RPMI8226 (cell line): ENCODE measurements around the gene CACNA1S.

Experiments
- DNase-seq: peaks from one replicate; pipeline ENCODE4 v3.0.0-alpha.2; 2015

CACNA1S gene

GRCh38 chr1:201023920-201024624, 88.2 kb downstream of the CACNA1S start:
- DNase-seq = peak; percentile 44

DNA sequence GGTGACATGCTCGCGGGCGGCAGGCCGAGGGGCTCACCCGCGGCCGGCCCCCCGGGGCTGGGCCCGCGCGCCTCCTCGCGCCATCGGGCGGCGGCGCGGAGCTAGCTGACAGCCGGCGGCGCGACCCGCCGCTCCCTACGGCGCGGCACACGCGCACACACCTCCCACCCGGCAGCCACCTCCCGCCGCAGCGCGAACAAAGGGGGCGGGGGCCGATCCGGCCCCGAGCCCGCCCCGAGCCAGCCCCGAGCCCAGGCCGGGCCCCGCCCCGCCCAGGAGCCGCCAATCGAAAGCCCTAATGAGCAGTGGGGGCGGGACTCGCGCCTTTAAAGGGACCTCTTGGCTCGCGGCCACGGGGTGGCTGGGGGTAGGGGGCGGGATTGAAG, 88.7 kb downstream of the CACNA1S start, which contains the start of gene KIF21B:
KIF21B (minus strand) TSS at position 198 of the 386 bp plus-strand sequence. CDS start 331 bp downstream, outside the sequence.
- DNase-seq = peak; percentile 94

DNA sequence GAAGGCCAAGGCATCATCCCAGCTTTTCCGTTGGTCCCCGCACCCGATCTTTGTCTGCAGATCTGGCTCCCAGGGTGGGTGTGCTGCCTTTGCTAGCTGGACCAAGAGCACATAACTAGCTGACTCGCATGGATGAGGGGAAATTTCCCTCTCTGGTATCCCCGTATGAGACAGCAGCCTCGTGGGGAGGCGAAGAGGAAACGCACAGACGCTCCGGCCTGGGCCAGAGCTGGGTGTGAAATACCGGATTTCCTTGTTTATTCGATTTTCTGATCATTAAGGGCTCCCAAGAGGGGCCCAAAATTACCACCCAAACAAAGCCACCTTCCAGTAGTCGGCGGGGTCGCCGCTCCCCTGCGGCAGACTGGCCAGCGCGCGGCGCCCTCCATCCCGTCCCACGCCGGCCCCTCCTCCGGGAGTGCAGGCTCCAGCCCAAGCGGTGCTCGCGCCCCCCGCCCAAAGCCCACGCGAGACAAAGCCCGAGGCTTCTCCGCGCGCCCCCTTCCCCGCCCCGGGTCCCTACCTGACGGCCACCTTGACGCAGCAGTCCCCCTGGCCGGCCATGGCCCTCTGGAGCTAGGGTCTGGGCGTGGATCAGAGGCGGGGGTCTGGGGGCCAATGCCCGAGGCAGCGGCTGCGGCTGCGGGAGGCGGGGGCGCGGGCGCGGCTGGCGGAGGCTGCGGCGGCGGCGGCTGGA, 89.3 kb downstream of the CACNA1S start:
- peak; percentile 56 for DNase-seq

DNA sequence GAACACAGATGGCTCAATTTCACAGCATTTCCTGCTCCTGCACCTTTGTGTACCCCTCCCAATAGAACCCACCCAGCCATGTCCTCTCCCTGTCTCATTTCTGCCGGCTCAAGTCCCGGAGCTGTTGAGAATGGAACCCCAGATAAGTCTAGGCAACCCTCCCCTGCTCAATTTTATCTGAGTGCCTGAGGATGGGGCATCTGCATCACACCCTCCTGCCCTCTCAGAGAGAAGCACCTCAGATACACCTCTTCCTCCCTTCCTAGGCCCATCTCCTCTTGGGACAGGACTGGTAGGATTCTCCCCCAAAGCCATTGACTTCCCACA, 89.8 kb downstream of the CACNA1S start:
- DNase-seq = no peak

DNA sequence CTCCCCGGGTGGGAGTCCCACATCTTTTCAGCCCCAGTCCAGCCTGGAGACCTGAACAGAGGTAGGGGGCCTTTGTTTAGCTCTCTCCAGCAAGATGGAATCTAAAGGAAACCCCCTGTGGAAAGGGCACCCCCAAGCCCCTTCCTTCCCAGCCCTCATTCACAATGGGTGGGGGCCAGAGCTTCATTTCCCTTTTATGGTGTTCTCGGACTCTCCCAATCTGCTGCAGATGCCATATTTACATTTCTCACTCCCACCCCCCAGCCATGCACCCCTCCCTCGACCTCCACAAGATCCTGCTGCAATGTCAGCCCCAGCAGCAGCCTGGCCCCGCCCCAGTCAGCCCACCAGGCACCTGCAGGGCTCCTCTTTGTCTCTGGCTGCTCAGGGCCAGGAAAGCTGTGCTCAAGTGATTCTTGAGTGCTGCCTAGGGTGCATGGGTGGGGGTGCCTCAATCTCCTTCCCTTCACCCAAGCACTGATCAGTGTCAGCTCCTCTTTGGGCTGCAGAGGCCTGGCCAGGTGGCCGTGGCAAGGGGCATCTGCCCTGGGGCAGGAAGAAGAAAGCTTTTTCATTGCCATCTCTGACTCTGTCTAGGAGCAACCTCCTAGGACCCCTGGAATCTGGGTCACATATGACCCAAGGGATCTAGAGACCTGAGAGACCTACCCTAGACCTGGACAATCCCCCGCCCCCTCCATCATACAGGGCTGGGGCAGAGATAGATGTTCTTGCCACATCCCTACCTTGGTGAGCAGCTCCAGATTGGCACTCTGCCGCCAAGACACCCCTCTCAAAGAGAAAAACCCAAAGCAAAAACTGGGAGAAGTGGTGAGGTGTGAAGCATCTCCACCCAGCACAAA, 90.4 kb downstream of the CACNA1S start:
- peak; percentile 58 for DNase-seq

- DNase-seq = peak; percentile 75
Observed at GRCh38 chr1:201020721-201021629, 91.3 kb downstream of the CACNA1S start.

DNA sequence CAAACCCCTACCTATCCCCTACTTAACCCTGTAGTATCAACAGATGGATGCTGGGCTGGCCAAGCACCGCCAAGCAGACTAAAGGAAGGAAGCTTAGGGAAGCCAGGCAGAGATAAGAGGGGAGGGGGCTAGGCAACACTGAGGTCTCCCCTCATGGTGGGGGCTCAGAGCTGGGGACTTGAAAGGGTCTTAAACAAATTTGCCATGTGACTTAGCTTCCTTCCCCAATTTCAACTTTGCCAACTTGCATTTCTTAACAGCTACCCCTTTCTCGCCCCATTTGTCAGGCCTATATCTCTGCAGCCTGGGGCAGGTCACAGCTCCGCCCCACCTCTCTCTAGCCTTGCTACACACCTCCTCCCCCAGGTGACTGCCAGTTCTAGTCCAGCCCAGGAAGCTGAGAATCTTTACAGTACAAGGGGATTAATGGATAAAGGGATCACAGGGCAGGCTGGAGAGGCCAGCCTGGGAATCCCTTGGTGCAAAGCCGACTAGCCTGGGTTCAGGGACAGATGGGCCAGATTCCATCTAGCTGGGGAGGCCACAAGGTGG, 92.1 kb downstream of the CACNA1S start:
- DNase-seq = peak; percentile 86

DNA sequence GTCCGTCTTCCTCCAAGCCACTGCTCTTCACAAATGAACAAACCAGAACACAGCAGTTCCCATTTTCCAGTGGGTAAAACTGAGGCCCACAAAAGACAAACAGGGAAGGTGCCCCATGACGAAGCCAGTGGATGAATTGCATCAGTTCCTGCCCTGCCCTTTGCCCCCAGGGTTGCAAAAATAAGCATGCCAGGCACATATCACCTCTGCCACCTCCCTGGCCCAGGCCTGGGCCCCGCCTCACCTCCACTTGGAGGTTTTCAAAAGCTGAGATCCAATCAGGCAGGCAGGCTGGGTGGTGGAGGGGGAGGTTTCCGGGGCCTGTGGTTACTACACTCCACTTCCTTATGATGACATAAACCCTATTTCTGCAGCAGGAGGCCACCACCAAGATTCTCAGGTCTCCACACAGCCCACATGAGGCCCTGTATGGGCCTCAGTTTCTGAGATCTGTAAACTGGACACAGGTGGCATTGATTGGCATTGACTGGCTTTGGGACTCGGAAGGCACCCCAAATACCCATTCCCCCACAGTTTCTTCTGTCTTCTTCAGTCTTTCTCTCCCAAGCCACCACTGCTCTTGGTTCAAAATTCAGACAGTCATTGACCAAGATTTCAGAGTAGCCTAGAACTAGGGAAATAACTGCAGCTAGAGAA, 92.8 kb downstream of the CACNA1S start:
- DNase-seq = peak; percentile 97

DNA sequence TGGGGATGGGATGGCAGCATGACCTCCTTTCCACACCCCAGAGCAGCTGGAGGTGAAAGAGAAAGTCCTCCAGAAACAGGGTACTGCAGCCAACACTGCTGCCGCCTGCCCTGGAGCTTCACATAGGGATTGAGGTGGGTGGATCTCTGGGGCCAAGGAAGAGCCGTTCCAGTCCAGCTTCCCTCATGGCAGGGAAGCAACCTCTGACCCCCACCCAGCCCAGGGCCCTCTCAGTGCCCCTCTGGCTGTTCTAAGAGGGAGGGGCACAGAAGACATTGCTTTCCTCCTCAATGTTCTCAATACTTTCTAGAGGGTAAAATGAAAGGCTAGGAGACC, 94.4 kb downstream of the CACNA1S start:
- no peak for DNase-seq

- no peak for DNase-seq
Observed at GRCh38 chr1:201016943-201017827, 95.0 kb downstream of the CACNA1S start.

DNA sequence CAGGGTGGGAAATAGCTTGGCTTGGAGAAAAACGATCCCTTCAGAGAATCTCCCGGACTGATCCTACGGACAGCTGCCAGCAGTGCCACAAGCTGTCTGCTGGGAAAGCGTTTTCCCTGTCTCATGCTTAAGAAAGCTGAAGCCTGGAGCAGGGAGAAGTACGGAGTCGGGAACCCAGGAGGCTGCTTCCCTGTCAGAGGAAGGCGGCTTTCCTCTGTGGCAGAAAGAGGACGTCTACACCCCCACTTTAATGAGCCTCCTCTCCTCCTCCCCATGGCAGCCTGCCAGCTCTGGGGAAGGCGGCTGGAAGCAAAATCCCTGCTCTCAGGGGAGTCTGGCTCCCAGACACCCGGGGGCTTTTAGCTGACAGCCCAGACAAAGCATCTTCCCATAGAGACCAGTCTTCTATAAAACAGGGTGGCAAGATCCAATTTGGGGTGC, 96.0 kb downstream of the CACNA1S start:
- DNase-seq = no peak

GRCh38 chr1:201015551-201016091, 96.6 kb downstream of the CACNA1S start:
- DNase-seq = no peak

DNA sequence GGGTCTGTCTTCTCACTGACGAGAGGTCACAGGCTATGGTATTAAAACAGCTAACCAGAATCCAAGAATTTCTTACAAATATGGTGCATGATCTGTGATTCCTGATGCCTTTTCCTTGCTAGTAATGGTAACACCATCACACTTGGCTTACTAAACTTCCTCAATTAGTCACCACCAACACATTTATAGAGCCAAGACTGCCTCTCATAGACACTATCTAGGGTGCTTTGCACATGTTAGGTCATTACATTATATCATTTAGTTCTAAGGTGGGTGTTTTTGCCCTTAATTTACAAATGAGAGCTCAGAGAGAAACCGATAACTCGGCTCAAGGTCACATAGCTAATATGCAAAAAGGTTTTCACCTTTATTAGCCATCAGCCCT, 97.4 kb downstream of the CACNA1S start:
- DNase-seq = no peak

DNA sequence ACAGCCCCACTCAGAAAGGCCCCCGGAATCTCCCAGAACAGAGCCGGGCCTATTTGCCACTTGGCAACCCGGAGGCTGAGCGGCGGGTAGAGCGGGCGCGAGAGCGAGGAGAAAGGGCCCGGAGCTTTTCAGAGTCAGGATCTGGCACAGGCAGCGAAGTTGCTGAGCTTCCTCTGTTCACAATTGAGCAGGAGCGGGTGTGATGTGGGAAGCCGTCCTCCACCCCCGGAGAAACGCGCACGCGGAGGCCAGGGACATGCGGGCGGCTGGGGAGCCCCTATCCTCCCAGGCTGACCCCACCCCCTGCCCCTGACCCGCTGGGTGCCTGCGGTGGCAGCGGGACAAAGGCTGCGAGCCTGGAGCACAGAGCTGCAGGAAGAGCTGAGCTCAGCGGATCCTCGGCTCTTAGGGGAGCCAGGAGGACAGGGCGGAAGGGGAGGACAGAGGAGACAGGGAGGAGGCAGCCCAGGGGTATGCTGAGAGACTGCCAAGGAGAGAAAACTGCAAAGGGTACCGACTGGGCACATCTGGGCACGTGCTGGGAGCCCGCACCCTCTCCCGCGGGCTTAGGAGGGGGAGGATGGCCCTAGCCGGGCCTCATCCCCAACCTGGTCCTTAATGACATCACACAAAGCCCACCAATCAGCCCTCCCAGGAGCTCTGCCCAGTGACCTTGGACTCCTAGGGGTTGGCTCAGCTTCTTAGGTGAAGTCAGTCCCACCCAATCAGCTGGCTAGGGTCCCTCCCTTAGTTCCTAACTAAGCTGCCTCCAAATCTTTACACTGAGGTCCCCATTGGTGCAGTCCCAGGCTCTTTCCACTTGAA, 98.0 kb downstream of the CACNA1S start:
- DNase-seq = no peak

GRCh38 chr1:201013031-201013485, 99.2 kb downstream of the CACNA1S start:
- DNase-seq = no peak

DNA sequence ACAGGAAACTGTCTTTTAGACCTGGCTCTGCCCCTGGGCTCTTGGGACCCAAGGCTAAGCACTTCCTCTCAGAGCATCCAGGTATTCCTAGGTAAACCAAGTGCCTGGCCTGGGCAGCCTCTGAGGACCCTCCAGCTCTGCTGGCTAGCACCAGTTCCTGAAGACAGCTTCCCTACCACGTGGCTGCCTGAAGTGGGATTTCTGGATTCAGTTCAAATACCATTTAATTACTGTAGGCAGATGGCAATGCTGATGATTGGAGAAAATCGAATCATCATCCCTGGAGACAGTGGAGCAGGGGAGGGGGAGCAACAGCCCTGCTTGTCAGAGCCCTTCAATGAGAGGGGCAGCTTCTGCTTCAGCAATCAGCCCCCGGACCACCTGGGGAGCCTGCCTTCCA, 100.6 kb downstream of the CACNA1S start:
- no peak for DNase-seq

- no peak for DNase-seq
Observed at GRCh38 chr1:201009962-201010645, 102.1 kb downstream of the CACNA1S start.

- DNase-seq = no peak
Observed at GRCh38 chr1:201008666-201009360, 103.4 kb downstream of the CACNA1S start.
